Breast epithelium (tissue), 4 donors: ENCODE results near the gene CNNM3. TPM values are rescaled to one million over a fixed set of nuclear protein-coding genes. Genes with fewer than 3 reads are reported as not detected.

Source experiments
- DNase-seq, 2 donors: peaks; one replicate each; pipeline ENCODE4 v3.0.0-alpha.2; 2019; ENCODE audit warnings: low spot score in 2 of 2
- H3K27ac ChIP-seq, 2 donors: fragments of 200-600 bp; sonication (generic) in 1 of 2; one replicate each; pipeline ENCODE4 v1.5.1; 2016 to 2019; ENCODE audit warnings: mild to moderate bottlenecking in 1 of 2
- H3K27me3 ChIP-seq, 2 donors: fragments of 200-600 bp; sonication (generic) in 1 of 2; one replicate each; pipeline versions ENCODE4 v1.5.1 to v1.6.0; 2017 to 2019; ENCODE audit warnings: control low read depth in 1 of 2, mild to moderate bottlenecking in 1 of 2
- H3K36me3 ChIP-seq: fragments of 200-600 bp; one replicate; pipeline ENCODE4 v1.5.1; 2019
- H3K4me1 ChIP-seq, 2 donors: fragments of 200-600 bp; sonication (generic); one replicate each; pipeline ENCODE4 v1.5.1; 2016 to 2019; ENCODE audit warnings: control low read depth in 1 of 2
- H3K4me3 ChIP-seq, 3 donors: fragments of 200-600 bp; sonication (generic); 1 replicate in 2 of 3; 2 replicates in 1 of 3; pipeline ENCODE4 v1.5.1; 2016 to 2019; ENCODE audit warnings: mild to moderate bottlenecking in 3 of 3, moderate library complexity in 2 of 3
- H3K9me3 ChIP-seq, 2 donors: fragments of 200-600 bp; sonication (generic) in 1 of 2; one replicate each; pipeline ENCODE4 v1.5.1; 2016 to 2019; ENCODE audit warnings: control low read depth in 1 of 2
- CTCF ChIP-seq, 3 donors: fragments of 450-650 bp; IDR thresholded peaks; one replicate each; pipeline ENCODE4 v1.5.1; 2016 to 2017; ENCODE audit warnings: antibody characterized with exemption in 3 of 3, mild to moderate bottlenecking in 3 of 3, moderate library complexity in 3 of 3
- POLR2A ChIP-seq: fragments of 450-650 bp; IDR thresholded peaks from one replicate; pipeline ENCODE4 v1.6.1; 2016; ENCODE audit warnings: antibody characterized with exemption, mild to moderate bottlenecking, moderate library complexity
- POLR2AphosphoS5 ChIP-seq, 3 donors: sonication (generic); formaldehyde crosslinking; IDR thresholded peaks; one replicate each; pipeline ENCODE4 v1.6.1; 2017; ENCODE audit warnings: antibody characterized with exemption in 3 of 3
- intact Hi-C: fragments of 100-400 bp; cut with DNase I; formaldehyde crosslinking; loops from one replicate; pipeline ENCODE4 v1.15.1; 2023; ENCODE audit warnings: low total_unique reads
- total RNA-seq, 3 donors: library from RNA; depleted of rRNA; stranded (reverse); fragments of >200 nt; gene quantifications; one replicate each; pipeline ENCODE4 v1.1.0, GENCODE V29; 2016

Gene CNNM3
- total RNA-seq, 3 donors from 2014 or later = 7.5 to 13.8 (median 11.8) TPM

GRCh38 chr2:96832408-96832753 is 16.3 kb downstream of the CNNM3 start:
- no peaks in the 10 kb centered on the region for H3K36me3 ChIP-seq
- H3K27me3 ChIP-seq = no peaks in the 10 kb centered on the region
- TF ChIP-seq POLR2A (no peak), POLR2AphosphoS5 (IDR thresholded peaks at IDR 0.05) (no peak), CTCF (IDR thresholded peaks at IDR 0.05) (no peak)
- peak overlapping the region; percentile 52 for H3K27ac ChIP-seq
- DNase-seq = no peak
- no peaks in the 10 kb centered on the region for H3K9me3 ChIP-seq
- intact Hi-C loops = no loop called here
- no peak overlapping the region for H3K4me3 ChIP-seq
- H3K4me1 ChIP-seq = no peaks in the 10 kb centered on the region

- DNase-seq = peak; percentile 33 to 69
- no peaks in the 10 kb centered on the region for H3K4me1 ChIP-seq
- TF ChIP-seq CTCF (IDR thresholded peaks at IDR 0.05) (no peak), POLR2AphosphoS5 (IDR thresholded peaks at IDR 0.05) (peak in 1 of 3 donors; percentile 13)
- H3K4me3 ChIP-seq = no peak overlapping the region
- peak overlapping the region; percentile 52 for H3K27ac ChIP-seq
- H3K9me3 ChIP-seq = no peaks in the 10 kb centered on the region
- H3K27me3 ChIP-seq = no peaks in the 10 kb centered on the region
- no peaks in the 10 kb centered on the region for H3K36me3 ChIP-seq
- intact Hi-C loops = no loop called here
Measured at GRCh38 chr2:96832754-96833507, 16.9 kb downstream of the CNNM3 start.

GRCh38 chr2:96835830-96836229 is 19.8 kb downstream of the CNNM3 start:
- intact Hi-C loops = no loop called here
- no peaks in the 10 kb centered on the region for H3K36me3 ChIP-seq
- no peak for DNase-seq

GRCh38 chr2:96837575-96837974 is 21.5 kb downstream of the CNNM3 start:
- intact Hi-C loops = no loop called here
- Histone ChIP-seq H3K4me1 (no peaks in the 10 kb centered on the region), H3K27ac (no peak overlapping the region), H3K27me3 (no peaks in the 10 kb centered on the region), H3K36me3 (no peaks in the 10 kb centered on the region), H3K9me3 (no peaks in the 10 kb centered on the region), H3K4me3 (no peak overlapping the region)
- DNase-seq = no peak
- TF ChIP-seq POLR2AphosphoS5 (IDR thresholded peaks at IDR 0.05) = no peak

More at GRCh38 chr2:96835830-96836229, 19.8 kb downstream of the CNNM3 start:
- H3K4me3 ChIP-seq = no peak overlapping the region
- H3K27me3 ChIP-seq = no peaks in the 10 kb centered on the region
- TF ChIP-seq POLR2AphosphoS5 (IDR thresholded peaks at IDR 0.05) = no peak
- no peak for TF ChIP-seq POLR2A
- TF ChIP-seq CTCF (IDR thresholded peaks at IDR 0.05) = no peak
- no peak overlapping the region for H3K27ac ChIP-seq
- H3K9me3 ChIP-seq = no peaks in the 10 kb centered on the region
- H3K4me1 ChIP-seq = no peaks in the 10 kb centered on the region

- no peaks in the 10 kb centered on the region for H3K36me3 ChIP-seq
- H3K9me3 ChIP-seq = no peaks in the 10 kb centered on the region
- TF ChIP-seq POLR2A = no peak
- no peak for TF ChIP-seq CTCF (IDR thresholded peaks at IDR 0.05)
- no peak for TF ChIP-seq POLR2AphosphoS5 (IDR thresholded peaks at IDR 0.05)
- no peaks in the 10 kb centered on the region for H3K4me1 ChIP-seq
- no peak overlapping the region for H3K27ac ChIP-seq
- no peaks in the 10 kb centered on the region for H3K27me3 ChIP-seq
- peak overlapping the region in 2 of 3 donors; percentile 18 to 49 for H3K4me3 ChIP-seq
- DNase-seq = no peak
- intact Hi-C loops = no loop called here
Measured at GRCh38 chr2:96838345-96839292, 22.6 kb downstream of the CNNM3 start.
